NCI-H510A treated with DMSO at 0.1 percent for 48 hours (cell line): ENCODE data around the gene TSSC4.
"Not testable (repeated sequence)": the region's sequence is repeated elsewhere in the genome, so short reads cannot be mapped to it uniquely, and the experiment has no call there.

Experiments used
- DNase-seq: peaks from one replicate; lab custom pipeline; 2025; lab: John Stamatoyannopoulos, UW

Gene TSSC4

GRCh38 chr11:2400069-2400761, at the start of gene TSSC4:
Gene TSSC4 (plus strand): TSS chr11:2400750. CDS start chr11:2402634, 1,884 bp downstream.
- DNase-seq: peak; percentile 97

GRCh38 chr11:2351701-2352100, 48.8 kb upstream of the TSSC4 start:
- DNase-seq: no peak

GRCh38 chr11:2352420-2352819, 48.1 kb upstream of the TSSC4 start:
- DNase-seq: no peak

GRCh38 chr11:2355000-2355644, 45.4 kb upstream of the TSSC4 start:
- no peak for DNase-seq

- no peak for DNase-seq
These were observed 43.3 kb upstream of the TSSC4 start for GRCh38 chr11:2357246-2357645.

GRCh38 chr11:2357651-2358050, 42.9 kb upstream of the TSSC4 start:
- not testable (repeated sequence) for DNase-seq

GRCh38 chr11:2358754-2359442, 41.7 kb upstream of the TSSC4 start:
- DNase-seq: no peak

- no peak for DNase-seq
These were observed 41.0 kb upstream of the TSSC4 start for GRCh38 chr11:2359557-2359956.

- no peak for DNase-seq
These were observed 40.4 kb upstream of the TSSC4 start for GRCh38 chr11:2360081-2360642.

- DNase-seq: no peak
These were observed 39.0 kb upstream of the TSSC4 start for GRCh38 chr11:2361565-2361964.

- DNase-seq: no peak
These were observed 38.1 kb upstream of the TSSC4 start for GRCh38 chr11:2362414-2362813.

- no peak for DNase-seq
These were observed 37.4 kb upstream of the TSSC4 start for GRCh38 chr11:2363130-2363529.

GRCh38 chr11:2363577-2364370, 36.8 kb upstream of the TSSC4 start:
- DNase-seq: no peak

- not testable (repeated sequence) for DNase-seq
These were observed 36.2 kb upstream of the TSSC4 start for GRCh38 chr11:2364386-2364785.

- DNase-seq: no peak
These were observed 34.9 kb upstream of the TSSC4 start for GRCh38 chr11:2365571-2366210.

- DNase-seq: no peak
These were observed 34.3 kb upstream of the TSSC4 start for GRCh38 chr11:2366276-2366675.

- DNase-seq: no peak
These were observed 33.8 kb upstream of the TSSC4 start for GRCh38 chr11:2366733-2367132.

GRCh38 chr11:2367266-2368160, 33.0 kb upstream of the TSSC4 start:
- no peak for DNase-seq

- no peak for DNase-seq
These were observed 32.2 kb upstream of the TSSC4 start for GRCh38 chr11:2368178-2368850.

GRCh38 chr11:2368851-2369180, 31.7 kb upstream of the TSSC4 start:
- DNase-seq: no peak
